Glutamatergic neuron (in vitro differentiated cells): ENCODE data around the gene PDLIM4. TPM values are rescaled to one million over a fixed set of nuclear protein-coding genes. Genes with fewer than 3 reads are reported as not detected.

Source experiments
- DNase-seq: peaks from one replicate; pipeline ENCODE4 v3.0.0; 2022
- H3K27ac Mint-ChIP-seq: one replicate; pipeline ENCODE4 v1.8.0; 2020; ENCODE audit warnings: mild to moderate bottlenecking, mixed read lengths, inconsistent platforms; ENCODE audit not compliant: unreplicated experiment
- H3K27me3 Mint-ChIP-seq: one replicate; pipeline ENCODE4 v1.8.0; 2020; ENCODE audit warnings: mild to moderate bottlenecking, moderate library complexity, mixed read lengths, inconsistent platforms; ENCODE audit not compliant: unreplicated experiment
- H3K36me3 Mint-ChIP-seq: one replicate; pipeline ENCODE4 v1.8.0; 2020; ENCODE audit warnings: mild to moderate bottlenecking, mixed read lengths, inconsistent platforms; ENCODE audit not compliant: unreplicated experiment
- H3K4me1 Mint-ChIP-seq: one replicate; pipeline ENCODE4 v1.8.0; 2020; ENCODE audit warnings: mild to moderate bottlenecking, low read depth, mixed read lengths, inconsistent platforms; ENCODE audit not compliant: unreplicated experiment
- H3K4me3 Mint-ChIP-seq: one replicate; pipeline ENCODE4 v1.8.0; 2020; ENCODE audit warnings: mild to moderate bottlenecking, mixed read lengths, inconsistent platforms; ENCODE audit not compliant: unreplicated experiment
- H3K9me3 Mint-ChIP-seq: one replicate; pipeline ENCODE4 v1.8.0; 2020; ENCODE audit warnings: mild to moderate bottlenecking, moderate library complexity, mixed read lengths, inconsistent platforms; ENCODE audit not compliant: unreplicated experiment
- CTCF ChIP-seq: fragments of 200-600 bp; sonication (generic); IDR thresholded peaks from one replicate; pipeline ENCODE4 v1.5.0; 2021; ENCODE audit not compliant: partially characterized antibody, unreplicated experiment
- total RNA-seq: library from RNA; stranded (reverse); fragmentation: NEBNext Ultra II Directional; extraction: Animal tissue kit (Norgen Biotek cat#: 25700); gene quantifications from one replicate; pipeline ENCODE4 v1.2.1, GENCODE V29; 2021; ENCODE audit not compliant: unreplicated experiment

PDLIM4 gene
- total RNA-seq, 1 donor from 2014 or later = 81.6 TPM

GRCh38 chr5:132237141-132237540 is 20.4 kb upstream of the PDLIM4 start:
- Mint-ChIP-seq H3K36me3 (peaks cover 3% of the 10 kb centered on the region), H3K9me3 (no peaks in the 10 kb centered on the region), H3K27me3 (peaks cover 5% of the 10 kb centered on the region), H3K27ac (no peak overlapping the region), H3K4me1 (no peaks in the 10 kb centered on the region), H3K4me3 (peak overlapping the region; percentile 25)
- no peak for TF ChIP-seq CTCF
- no peak for DNase-seq

GRCh38 chr5:132237670-132238069 is 19.8 kb upstream of the PDLIM4 start:
- no peak for TF ChIP-seq CTCF
- H3K4me1 Mint-ChIP-seq = no peaks in the 10 kb centered on the region
- H3K4me3 Mint-ChIP-seq = no peak overlapping the region
- peaks cover 5% of the 10 kb centered on the region for H3K27me3 Mint-ChIP-seq
- no peak overlapping the region for H3K27ac Mint-ChIP-seq
- no peak for DNase-seq
- peaks cover 6% of the 10 kb centered on the region for H3K36me3 Mint-ChIP-seq
- no peaks in the 10 kb centered on the region for H3K9me3 Mint-ChIP-seq

- Mint-ChIP-seq H3K4me1 (no peaks in the 10 kb centered on the region), H3K36me3 (peaks cover 10% of the 10 kb centered on the region), H3K9me3 (no peaks in the 10 kb centered on the region), H3K27me3 (peaks cover 7% of the 10 kb centered on the region), H3K27ac (no peak overlapping the region), H3K4me3 (no peak overlapping the region)
- TF ChIP-seq CTCF = peak; percentile 89
- DNase-seq = peak; percentile 86
Measured at GRCh38 chr5:132238169-132238744, 19.2 kb upstream of the PDLIM4 start.

- Mint-ChIP-seq H3K4me1 (no peaks in the 10 kb centered on the region), H3K9me3 (peaks cover 3% of the 10 kb centered on the region), H3K27me3 (peaks cover 7% of the 10 kb centered on the region), H3K27ac (no peak overlapping the region), H3K36me3 (peaks cover 10% of the 10 kb centered on the region), H3K4me3 (peak overlapping the region; percentile 35)
- DNase-seq = no peak
- no peak for TF ChIP-seq CTCF
Measured at GRCh38 chr5:132238901-132239500, 18.5 kb upstream of the PDLIM4 start.

- Mint-ChIP-seq H3K27ac (no peak overlapping the region), H3K4me1 (no peaks in the 10 kb centered on the region), H3K4me3 (no peak overlapping the region), H3K9me3 (peaks cover 5% of the 10 kb centered on the region), H3K36me3 (peaks cover 10% of the 10 kb centered on the region), H3K27me3 (peaks cover 7% of the 10 kb centered on the region)
- no peak for TF ChIP-seq CTCF
- peak; percentile 1 for DNase-seq
Measured at GRCh38 chr5:132239776-132240175, 17.7 kb upstream of the PDLIM4 start.
